ENCODE results near the gene ITGBL1. TPM values are rescaled to one million over a fixed set of nuclear protein-coding genes. Genes with fewer than 3 reads are reported as not detected.

Gene ITGBL1
- total RNA-seq, 4 donors from 2014 or later = 0.61 to 6.7 (median 5.0) TPM

- no peaks in the 10 kb centered on the region for H3K27me3 ChIP-seq
- TF ChIP-seq CTCF (IDR thresholded peaks at IDR 0.05 in 4 of 5, conservative IDR thresholded peaks at IDR 0.05 in 1 of 5) (no peak), POLR2A (IDR thresholded peaks at IDR 0.05) (no peak)
- in situ Hi-C loops (cut with MboI; ENCODE audit: low sequenced_read_pairs in 4 of 4) (no loop called here), intact Hi-C loops (cut with DNase I; ENCODE audit: low total_unique reads) (no loop called here)
- H3K9me3 ChIP-seq = no peaks in the 10 kb centered on the region
- ATAC-seq (no peak), DNase-seq (no peak)
- H3K4me1 ChIP-seq = no peaks in the 10 kb centered on the region
- H3K27ac ChIP-seq = no peak overlapping the region
- H3K36me3 ChIP-seq = no peaks in the 10 kb centered on the region
- H3K4me3 ChIP-seq = no peak overlapping the region
Observed at GRCh38 chr13:101488734-101489133, 36.3 kb downstream of the ITGBL1 start.

- ATAC-seq (no peak), DNase-seq (no peak)
- in situ Hi-C loops (cut with MboI; ENCODE audit: low sequenced_read_pairs in 4 of 4) = no loop called here
- intact Hi-C loops (cut with DNase I; ENCODE audit: low total_unique reads) = no loop called here
- Histone ChIP-seq H3K4me3 (no peak overlapping the region), H3K27me3 (no peaks in the 10 kb centered on the region), H3K27ac (no peak overlapping the region), H3K4me1 (no peaks in the 10 kb centered on the region), H3K9me3 (no peaks in the 10 kb centered on the region), H3K36me3 (no peaks in the 10 kb centered on the region)
- TF ChIP-seq POLR2A (IDR thresholded peaks at IDR 0.05) = no peak
- TF ChIP-seq CTCF (IDR thresholded peaks at IDR 0.05 in 4 of 5, conservative IDR thresholded peaks at IDR 0.05 in 1 of 5) = no peak
Observed at GRCh38 chr13:101489643-101490405, 37.3 kb downstream of the ITGBL1 start.

GRCh38 chr13:101490406-101491015 is 38.0 kb downstream of the ITGBL1 start:
- intact Hi-C loops (cut with DNase I; ENCODE audit: low total_unique reads) = no loop called here
- ATAC-seq (no peak), DNase-seq (no peak)
- Histone ChIP-seq H3K27me3 (no peaks in the 10 kb centered on the region), H3K4me3 (no peak overlapping the region), H3K36me3 (no peaks in the 10 kb centered on the region), H3K4me1 (no peaks in the 10 kb centered on the region), H3K9me3 (no peaks in the 10 kb centered on the region), H3K27ac (no peak overlapping the region)
- in situ Hi-C loops (cut with MboI; ENCODE audit: low sequenced_read_pairs in 4 of 4) = no loop called here
- no peak for TF ChIP-seq POLR2A (IDR thresholded peaks at IDR 0.05)
- TF ChIP-seq CTCF (IDR thresholded peaks at IDR 0.05 in 4 of 5, conservative IDR thresholded peaks at IDR 0.05 in 1 of 5) = no peak

GRCh38 chr13:101492251-101492910 is 39.9 kb downstream of the ITGBL1 start:
- Histone ChIP-seq H3K9me3 (no peaks in the 10 kb centered on the region), H3K4me3 (no peak overlapping the region), H3K36me3 (no peaks in the 10 kb centered on the region), H3K27me3 (no peaks in the 10 kb centered on the region), H3K4me1 (no peaks in the 10 kb centered on the region), H3K27ac (no peak overlapping the region)
- no peak for DNase-seq
- ATAC-seq = no peak
- TF ChIP-seq POLR2A (IDR thresholded peaks at IDR 0.05) (no peak), CTCF (IDR thresholded peaks at IDR 0.05 in 4 of 5, conservative IDR thresholded peaks at IDR 0.05 in 1 of 5) (no peak)
- in situ Hi-C loops (cut with MboI; ENCODE audit: low sequenced_read_pairs in 4 of 4) = no loop called here
- intact Hi-C loops (cut with DNase I; ENCODE audit: low total_unique reads) = no loop called here
